ENCODE measurements around the gene CABCOCO1.

Gene CABCOCO1

GRCh38 chr10:61784354-61785133 is 121.8 kb downstream of the CABCOCO1 start (continued):
- TF ChIP-seq ZC3H10 (CRISPR knock-in tag; IDR thresholded peaks at IDR 0.05) (no peak), TCF4 (CRISPR knock-in tag; IDR thresholded peaks at IDR 0.05; ENCODE audit: borderline replicate concordance) (no peak), SNAI2 (CRISPR knock-in tag; IDR thresholded peaks at IDR 0.05) (no peak)

- no peak for ATAC-seq
- TF ChIP-seq PATZ1 (CRISPR knock-in tag; IDR thresholded peaks at IDR 0.05; ENCODE audit: borderline replicate concordance) (no peak), ESRRG (CRISPR knock-in tag; IDR thresholded peaks at IDR 0.05) (no peak), ARNTL (CRISPR knock-in tag; IDR thresholded peaks at IDR 0.05; ENCODE audit: borderline replicate concordance, low read depth) (no peak), CREB5 (CRISPR knock-in tag; IDR thresholded peaks at IDR 0.05; ENCODE audit: low read depth) (no peak)
Measured at GRCh38 chr10:61785473-61786105, 122.9 kb downstream of the CABCOCO1 start.

GRCh38 chr10:61786728-61787127 is 124.0 kb downstream of the CABCOCO1 start:
- ATAC-seq, result peak; percentile 83

More at GRCh38 chr10:61786728-61787127, 124.0 kb downstream of the CABCOCO1 start:
- no peak for TF ChIP-seq ZC3H10 (CRISPR knock-in tag; IDR thresholded peaks at IDR 0.05)
- no peak for TF ChIP-seq POU6F1 (CRISPR knock-in tag; IDR thresholded peaks at IDR 0.05; ENCODE audit: borderline replicate concordance, low read depth)
- no peak for TF ChIP-seq TSHZ2 (CRISPR knock-in tag; IDR thresholded peaks at IDR 0.05)
- no peak for TF ChIP-seq ISL1 (CRISPR knock-in tag; IDR thresholded peaks at IDR 0.05)
- no peak for TF ChIP-seq PPARA (CRISPR knock-in tag; IDR thresholded peaks at IDR 0.05; ENCODE audit: borderline replicate concordance)
- TF ChIP-seq PATZ1 (CRISPR knock-in tag; IDR thresholded peaks at IDR 0.05; ENCODE audit: borderline replicate concordance), result no peak
- no peak for TF ChIP-seq ZFP30 (CRISPR knock-in tag; IDR thresholded peaks at IDR 0.05)
- no peak for TF ChIP-seq RARB (CRISPR knock-in tag; IDR thresholded peaks at IDR 0.05)
- TF ChIP-seq ZNF70 (CRISPR knock-in tag; IDR thresholded peaks at IDR 0.05), result no peak
- TF ChIP-seq ZNF8 (CRISPR knock-in tag; IDR thresholded peaks at IDR 0.05), result no peak
- TF ChIP-seq ESRRG (CRISPR knock-in tag; IDR thresholded peaks at IDR 0.05), result no peak

All from SK-N-SH treated with all-trans-retinoic acid at 6 μM for 48 hours (cell line).